Adipose tissue (tissue), 3 donors: ENCODE results near the gene ARL8A. TPM values are rescaled to one million over a fixed set of nuclear protein-coding genes. Genes with fewer than 3 reads are reported as not detected.

Experiments used
- H3K27ac ChIP-seq: one replicate; pipeline ENCODE4 v1.5.1; 2013; ENCODE audit warnings: low read depth, low read length
- WGBS, 3 donors: extraction: QIAGEN DNeasy Blood & Tissue Kit; methylation state at CpG; one replicate each; pipeline ENCODE4 v1.1.7; 2013; 5-methylcytosine and 5-hydroxymethylcytosine counted together
- polyA plus RNA-seq, 3 donors: library from polyadenylated mRNA; stranded (reverse); fragments of 200-250 nt; gene quantifications; one replicate each; pipeline ENCODE4 v1.2.3, GENCODE V29; 2013
- donor health status: healthy with polysubstance abuse.
- donor health status: Bipolar disorder and iron deficiency.
- donor health status: healthy.

The ARL8A gene
- polyA plus RNA-seq, 3 donors = 14.3 to 36.4 (median 31.0) TPM

GRCh38 chr1:202162047-202162417 is 17.5 kb upstream of the ARL8A start:
- no peak overlapping the region for H3K27ac ChIP-seq

GRCh38 chr1:202161151-202162046 is 16.9 kb upstream of the ARL8A start:
- 45 to 69% (median 57%) methylated on average over 21 to 22 of the region's 22 CpGs for WGBS, 3 donors
- no peak overlapping the region for H3K27ac ChIP-seq

More at GRCh38 chr1:202162047-202162417, 17.5 kb upstream of the ARL8A start:
- 44 to 81% (median 53%) methylated on average over 4 of the region's 4 CpGs for WGBS, 3 donors

- H3K27ac ChIP-seq = no peak within 1 kb of the TSS
- WGBS, 3 donors = 42 to 78% (median 53%) methylated on average over 17 of the region's 17 CpGs
Measured at GRCh38 chr1:202160377-202160940, 15.9 kb upstream of the ARL8A start, which contains the start of gene PTPN7. TSS of gene PTPN7 (minus strand) at chr1:202160602. CDS start at chr1:202159402, 1,200 bp downstream.

- 47 to 83% (median 58%) methylated on average over 16 of the region's 16 CpGs for WGBS, 3 donors
- no peak overlapping the region for H3K27ac ChIP-seq
Measured at GRCh38 chr1:202159534-202160371, 15.2 kb upstream of the ARL8A start.

- H3K27ac ChIP-seq = no peak overlapping the region
- WGBS, 3 donors = 68 to 90% (median 81%) methylated on average over 10 of the region's 10 CpGs
Measured at GRCh38 chr1:202158810-202159533, 14.4 kb upstream of the ARL8A start.

- H3K27ac ChIP-seq = no peak overlapping the region
- 89 to 91% (median 91%) methylated on average over 10 of the region's 10 CpGs for WGBS, 3 donors
Measured at GRCh38 chr1:202157945-202158344, 13.4 kb upstream of the ARL8A start.

GRCh38 chr1:202156590-202156989 is 12.1 kb upstream of the ARL8A start:
- WGBS, 3 donors = 86 to 89% (median 88%) methylated on average over 8 of the region's 8 CpGs
- H3K27ac ChIP-seq = no peak overlapping the region

- 28 to 35% (median 31%) methylated on average over 8 of the region's 8 CpGs for WGBS, 3 donors
- no peak overlapping the region for H3K27ac ChIP-seq
Measured at GRCh38 chr1:202155478-202156021, 11.0 kb upstream of the ARL8A start.

- 31 to 39% (median 37%) methylated on average over 11 of the region's 11 CpGs for WGBS, 3 donors
- no peak overlapping the region for H3K27ac ChIP-seq
Measured at GRCh38 chr1:202154766-202155477, 10.4 kb upstream of the ARL8A start.

- H3K27ac ChIP-seq = no peak overlapping the region
- WGBS, 3 donors = 80 to 90% (median 82%) methylated on average over 10 of the region's 10 CpGs
Measured at GRCh38 chr1:202154148-202154765, 9.7 kb upstream of the ARL8A start.

GRCh38 chr1:202153284-202153683 is 8.7 kb upstream of the ARL8A start:
- no peak overlapping the region for H3K27ac ChIP-seq
- WGBS, 3 donors = 92 to 94% (median 92%) methylated on average over 4 of the region's 4 CpGs

GRCh38 chr1:202152399-202152798 is 7.9 kb upstream of the ARL8A start:
- no peak overlapping the region for H3K27ac ChIP-seq
- WGBS, 3 donors = 88 to 93% (median 92%) methylated on average over 10 of the region's 10 CpGs

GRCh38 chr1:202151045-202151444 is 6.5 kb upstream of the ARL8A start:
- 91 to 95% (median 92%) methylated on average over 2 of the region's 2 CpGs for WGBS, 3 donors
- no peak overlapping the region for H3K27ac ChIP-seq

GRCh38 chr1:202150602-202151001 is 6.1 kb upstream of the ARL8A start:
- WGBS, 3 donors = 77 to 83% (median 83%) methylated on average over 8 of the region's 8 CpGs
- no peak overlapping the region for H3K27ac ChIP-seq

GRCh38 chr1:202150187-202150586 is 5.7 kb upstream of the ARL8A start:
- 90 to 95% (median 93%) methylated on average over 9 of the region's 9 CpGs for WGBS, 3 donors
- H3K27ac ChIP-seq = no peak overlapping the region

- H3K27ac ChIP-seq = no peak overlapping the region
- 86 to 96% (median 89%) methylated on average over 4 of the region's 4 CpGs for WGBS, 3 donors
Measured at GRCh38 chr1:202149566-202149965, 5.0 kb upstream of the ARL8A start.

- 82 to 88% (median 85%) methylated on average over 4 of the region's 4 CpGs for WGBS, 3 donors
- H3K27ac ChIP-seq = no peak overlapping the region
Measured at GRCh38 chr1:202148391-202148790, 3.9 kb upstream of the ARL8A start.
